DMS153 treated with DMSO at 0.1 percent for 48 hours (cell line): ENCODE data around the gene CACNG7.

Experiments
- DNase-seq: peaks from one replicate; lab custom pipeline; 2025; ENCODE audit not compliant: unreplicated experiment; lab: John Stamatoyannopoulos, UW

The CACNG7 gene

DNA sequence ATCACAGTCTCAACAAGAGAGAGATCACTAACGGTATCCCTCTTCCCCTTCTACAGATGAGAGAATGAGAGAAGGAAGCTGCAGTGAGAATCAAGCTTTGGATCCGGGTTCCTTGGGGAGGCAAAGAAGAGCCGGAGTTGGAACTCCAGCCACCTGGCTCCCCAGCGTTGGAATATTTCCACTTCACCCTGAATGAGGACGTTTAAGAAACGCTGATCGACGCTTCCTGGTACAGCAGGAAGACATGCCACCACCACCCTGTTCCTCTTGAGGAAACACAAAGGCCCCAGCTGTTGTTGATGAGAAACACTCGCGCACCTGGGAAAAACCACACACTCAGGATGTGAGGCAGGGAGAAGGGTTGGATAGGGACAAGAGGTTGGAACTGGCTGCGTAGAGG lies 42.4 kb downstream of the CACNG7 start:
- no peak for DNase-seq

DNA sequence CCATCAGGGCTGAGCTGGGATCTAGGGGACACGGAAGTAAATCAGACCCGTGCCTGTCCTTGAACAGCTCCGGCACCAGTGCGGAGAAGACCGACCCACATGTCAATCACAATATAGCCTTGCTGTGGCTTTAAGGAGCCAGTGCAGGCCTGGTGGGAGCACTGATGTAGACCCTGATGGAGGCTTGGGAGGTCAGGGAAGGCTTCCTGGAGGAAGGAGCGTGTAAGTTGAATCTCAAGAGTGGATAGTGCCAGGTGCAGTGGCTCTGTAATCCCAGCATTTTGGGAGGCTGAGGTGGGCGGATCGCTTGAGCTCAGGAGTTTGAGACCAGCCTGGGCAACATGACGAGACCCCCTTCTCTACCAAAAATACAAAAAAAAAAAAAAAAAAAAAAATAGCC lies 42.9 kb downstream of the CACNG7 start:
- no peak for DNase-seq

DNA sequence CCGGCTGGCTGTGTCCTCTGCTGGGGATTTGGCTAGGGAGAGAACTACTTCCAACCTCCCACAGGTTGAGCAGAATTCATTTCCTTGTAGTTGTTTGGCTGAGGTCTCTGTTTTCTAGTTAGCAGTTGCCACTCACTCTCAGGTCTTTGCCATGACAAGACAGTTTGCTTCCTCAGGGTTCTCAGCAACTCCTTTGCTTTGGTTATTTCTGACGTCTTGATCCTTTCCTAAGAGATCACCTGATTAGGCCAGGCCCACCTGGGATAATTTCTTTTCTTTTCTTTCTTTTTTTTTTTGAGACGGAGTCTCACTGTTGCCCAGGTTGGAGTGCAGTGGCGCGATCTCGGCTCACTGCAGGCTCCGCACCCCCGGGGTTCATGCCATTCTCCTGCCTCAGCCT lies 44.3 kb downstream of the CACNG7 start:
- no peak for DNase-seq

DNA sequence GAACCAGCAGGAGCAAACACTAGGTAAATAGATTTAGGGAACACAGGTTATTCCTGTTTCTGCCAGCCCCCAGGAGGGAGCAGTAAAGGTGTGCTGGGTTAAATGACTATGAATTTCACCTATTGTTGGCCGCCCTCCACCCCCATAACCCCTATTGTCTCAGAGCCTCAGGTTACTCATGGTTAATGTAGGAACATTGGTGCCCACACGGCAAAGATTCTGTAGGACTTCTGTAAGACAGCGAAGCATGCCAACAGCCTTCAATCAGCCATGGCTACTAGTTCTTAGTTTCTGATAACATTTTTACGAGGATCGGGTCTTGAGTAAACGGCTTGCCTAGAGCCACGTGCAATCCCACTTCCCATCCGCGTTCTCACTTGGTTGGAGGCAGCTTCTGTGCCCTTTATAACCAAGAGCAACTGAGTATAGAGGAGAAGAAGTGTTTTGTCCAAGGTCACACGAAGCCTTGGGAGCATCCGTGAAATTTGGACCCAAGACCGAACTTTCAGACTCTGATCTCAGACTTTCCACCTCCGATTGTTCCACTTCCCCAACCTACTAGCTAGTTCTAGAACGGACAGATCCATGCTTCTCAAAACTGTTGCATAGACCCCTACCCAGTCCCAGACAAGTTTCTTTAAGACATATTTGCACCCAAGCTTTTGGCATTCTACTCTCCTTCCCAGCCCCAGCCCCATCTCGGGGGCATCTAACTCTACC lies 48.5 kb downstream of the CACNG7 start:
- DNase-seq, result no peak

DNA sequence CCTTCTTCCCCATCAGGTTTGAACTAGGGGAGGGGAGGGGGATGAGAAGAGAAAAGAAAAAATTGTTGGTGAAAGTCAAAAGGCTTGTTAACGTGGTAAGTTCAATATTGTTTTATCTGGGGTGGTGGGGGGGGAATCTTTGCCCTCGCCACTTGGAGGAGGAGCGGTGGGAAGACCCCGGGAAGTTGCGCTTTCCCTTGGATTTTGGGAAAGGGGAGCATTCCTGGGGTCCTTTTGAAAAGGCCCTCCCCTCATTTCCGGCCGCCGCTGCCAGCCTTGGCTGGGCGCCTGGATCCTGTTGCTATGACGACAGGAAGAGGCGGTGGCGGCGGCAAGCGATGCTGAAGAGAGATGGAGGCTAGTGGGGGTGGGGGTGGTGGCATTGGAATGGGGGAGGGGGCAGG lies 49.1 kb downstream of the CACNG7 start:
- no peak for DNase-seq

DNA sequence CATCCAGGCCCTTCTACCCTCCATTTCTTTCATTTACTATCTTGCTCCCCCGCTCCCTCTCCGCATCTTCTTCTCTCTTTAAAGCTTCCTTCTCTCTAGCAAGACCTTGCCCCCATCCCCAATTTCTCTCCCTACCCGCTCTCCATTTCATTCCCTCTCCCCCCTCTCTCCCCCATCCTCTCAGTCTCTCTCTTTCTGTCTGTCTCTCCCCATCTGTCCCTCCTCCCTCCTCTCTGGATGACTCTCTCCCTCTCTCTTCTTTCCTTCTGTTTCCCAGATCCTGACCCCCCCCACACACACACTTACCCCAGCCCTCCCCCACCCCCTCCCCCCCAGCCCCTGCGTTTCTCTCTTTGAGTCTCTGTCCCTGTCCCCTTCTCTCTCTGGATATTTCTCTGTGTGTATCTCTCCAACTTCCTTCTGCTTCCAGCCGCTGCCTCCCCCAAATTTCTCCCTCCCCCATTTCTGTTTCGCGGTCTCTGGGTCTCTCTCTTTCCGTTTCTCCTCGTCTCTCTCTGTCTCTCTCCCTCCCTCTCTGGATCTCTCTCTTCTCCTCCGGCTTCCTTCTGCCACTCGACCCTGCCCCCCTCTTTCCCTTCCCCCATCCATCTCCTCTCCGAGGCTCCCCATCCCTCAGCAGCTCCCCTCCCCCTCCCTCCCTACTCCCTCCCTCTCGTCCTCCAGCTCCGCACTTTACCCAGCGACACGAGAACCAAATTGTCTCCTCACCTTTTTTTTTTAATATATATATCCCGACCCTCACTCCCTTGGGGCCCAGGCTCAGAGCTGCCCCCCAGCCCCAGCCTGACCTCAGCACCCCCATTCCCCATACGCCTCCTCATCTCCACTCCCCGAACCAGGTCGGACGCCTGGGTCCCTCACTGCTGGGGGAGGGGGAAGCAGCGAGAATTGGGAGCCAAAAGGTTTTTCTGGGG lies 50.0 kb downstream of the CACNG7 start:
- DNase-seq, result no peak

DNA sequence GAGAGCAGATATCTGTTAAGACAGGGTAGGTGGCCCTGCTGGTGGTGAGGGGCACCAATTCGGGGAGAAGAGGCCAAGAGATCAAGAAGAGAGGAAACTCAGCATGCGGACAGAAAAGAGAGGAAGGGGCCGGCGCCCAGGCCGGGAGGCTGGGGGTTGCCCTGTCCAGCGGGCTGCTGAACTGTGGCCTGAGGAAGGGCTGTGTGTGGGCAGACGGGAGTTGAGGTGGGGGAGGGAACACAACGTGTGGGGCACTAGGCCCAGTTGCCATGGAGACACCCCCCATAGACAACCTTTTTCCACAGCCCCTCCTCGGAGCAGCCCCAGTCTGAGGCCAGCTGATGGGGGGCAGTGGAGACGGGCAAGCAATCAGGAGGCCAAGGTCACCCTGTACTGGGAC lies 51.1 kb downstream of the CACNG7 start:
- DNase-seq, result no peak

DNA sequence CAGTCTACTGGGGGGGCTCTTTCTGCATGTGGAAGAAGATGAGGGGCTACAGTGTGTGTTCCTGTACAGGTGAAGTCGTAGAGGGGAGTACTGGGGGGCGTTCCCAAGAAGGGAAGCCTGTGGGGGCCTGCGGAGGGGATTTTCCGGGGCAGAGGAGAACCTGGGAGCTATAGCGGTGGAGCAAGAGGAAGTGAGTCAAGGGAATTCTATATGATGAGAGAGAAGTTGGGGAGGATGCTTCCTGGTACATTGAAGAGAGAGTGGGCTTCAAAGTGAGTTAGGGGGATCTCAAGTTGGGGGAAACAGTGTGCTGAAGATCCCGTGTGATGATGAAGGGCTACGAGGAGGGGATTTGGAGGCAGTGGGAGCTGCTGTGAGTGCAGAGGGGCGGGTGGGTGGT lies 51.8 kb downstream of the CACNG7 start:
- DNase-seq, result no peak

DNA sequence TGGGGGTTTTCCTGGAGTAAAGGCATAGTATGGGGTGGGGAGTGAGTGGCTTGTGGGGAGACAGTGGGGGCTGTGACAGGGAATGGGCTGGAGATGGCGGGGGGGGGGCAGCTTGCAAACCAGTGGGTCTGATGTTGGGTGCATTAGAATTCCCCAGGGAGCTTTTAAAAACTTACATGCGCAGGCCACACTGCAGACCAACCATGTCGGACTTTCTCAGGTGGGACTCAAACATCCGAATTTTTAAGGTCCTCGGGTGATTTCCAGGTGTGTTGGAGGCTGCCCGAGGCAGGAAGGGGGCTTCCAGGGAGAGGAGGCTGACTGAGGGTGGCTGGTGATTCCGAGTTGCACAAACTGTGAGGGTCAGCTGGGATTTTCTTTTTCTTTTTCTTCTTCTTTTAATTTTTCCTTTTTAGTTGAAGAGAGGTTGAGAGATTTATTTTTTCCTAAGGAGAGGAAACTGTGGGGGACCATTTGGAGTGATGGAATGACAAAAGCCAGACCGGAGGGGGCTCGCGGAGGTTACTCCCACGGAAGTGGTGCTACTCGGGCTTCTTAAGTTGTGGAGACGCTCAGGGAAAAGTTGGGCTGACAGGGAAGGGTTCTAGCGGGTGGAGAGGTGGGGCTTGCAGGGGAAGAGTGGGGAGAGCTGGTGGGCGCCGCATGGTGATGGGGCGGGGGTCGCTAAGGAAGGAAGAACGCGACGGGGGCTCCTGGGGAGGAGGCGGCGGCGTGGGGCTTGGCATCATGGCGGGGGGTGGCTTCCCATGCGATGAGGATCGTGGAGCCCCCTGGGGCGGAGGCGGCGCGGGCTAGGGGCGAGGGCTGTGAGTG lies 52.7 kb downstream of the CACNG7 start:
- no peak for DNase-seq

DNA sequence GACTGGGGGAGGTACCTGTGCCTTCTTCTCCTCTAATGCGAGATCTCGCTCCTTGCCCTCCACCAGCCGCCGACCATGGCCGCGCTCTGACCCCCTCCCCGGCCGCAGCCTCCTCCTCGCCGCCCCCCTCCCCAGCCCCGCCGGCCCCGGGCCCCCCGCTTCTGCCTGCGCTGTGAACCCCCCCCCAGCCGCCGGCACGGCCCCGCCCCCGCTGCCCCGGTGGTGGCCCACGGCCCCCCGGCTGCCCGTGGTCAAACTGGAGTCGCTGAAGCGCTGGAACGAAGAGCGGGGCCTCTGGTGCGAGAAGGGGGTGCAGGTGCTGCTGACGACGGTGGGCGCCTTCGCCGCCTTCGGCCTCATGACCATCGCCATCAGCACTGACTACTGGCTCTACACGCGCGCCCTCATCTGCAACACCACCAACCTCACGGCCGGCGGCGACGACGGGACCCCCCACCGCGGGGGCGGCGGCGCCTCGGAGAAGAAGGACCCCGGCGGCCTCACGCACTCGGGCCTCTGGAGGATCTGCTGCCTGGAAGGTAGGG lies 53.9 kb downstream of the CACNG7 start, which contains the start of gene CACNG8:
Gene CACNG8 (plus strand): TSS at position 51 of the 545 bp plus-strand sequence.
- DNase-seq, result no peak

DNA sequence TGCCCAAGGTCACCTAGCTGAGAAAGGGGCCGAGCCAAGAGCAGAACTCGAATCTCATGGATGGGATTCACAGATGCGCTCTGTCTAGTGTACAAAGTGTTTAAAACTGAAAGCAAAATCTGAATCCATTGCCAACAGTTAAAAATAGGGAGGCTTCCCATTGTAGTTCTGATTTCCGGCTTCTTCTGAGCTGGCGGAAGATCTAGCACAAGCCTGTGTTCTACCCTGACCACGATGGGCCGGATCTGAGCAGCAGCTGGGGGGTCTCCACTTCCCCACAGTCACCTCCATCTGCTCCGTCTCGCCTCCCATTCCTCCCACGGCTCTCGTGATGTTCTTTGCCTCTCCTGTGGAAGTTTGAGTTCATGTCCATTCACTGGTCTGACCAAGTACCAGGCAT lies 56.0 kb downstream of the CACNG7 start:
- no peak for DNase-seq

DNA sequence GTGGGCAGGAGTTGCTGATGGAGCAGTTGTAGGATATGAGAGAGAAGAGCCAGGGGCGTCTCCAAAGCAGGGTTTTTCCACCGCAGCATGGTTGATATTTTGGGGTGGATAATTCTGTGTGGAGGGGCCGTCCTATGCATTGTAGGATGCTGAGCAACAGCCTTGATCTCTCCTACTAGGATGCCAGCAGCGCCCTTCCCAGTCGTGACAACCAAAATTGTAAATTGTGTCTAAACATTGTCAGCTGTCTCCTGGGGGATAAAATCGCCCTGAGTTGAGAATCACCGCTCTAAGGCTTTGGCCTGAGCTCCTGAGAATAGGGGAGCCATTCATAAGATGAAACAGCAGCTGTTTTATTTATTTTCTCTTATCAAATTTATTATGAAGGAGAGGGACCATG lies 57.9 kb downstream of the CACNG7 start:
- no peak for DNase-seq

DNA sequence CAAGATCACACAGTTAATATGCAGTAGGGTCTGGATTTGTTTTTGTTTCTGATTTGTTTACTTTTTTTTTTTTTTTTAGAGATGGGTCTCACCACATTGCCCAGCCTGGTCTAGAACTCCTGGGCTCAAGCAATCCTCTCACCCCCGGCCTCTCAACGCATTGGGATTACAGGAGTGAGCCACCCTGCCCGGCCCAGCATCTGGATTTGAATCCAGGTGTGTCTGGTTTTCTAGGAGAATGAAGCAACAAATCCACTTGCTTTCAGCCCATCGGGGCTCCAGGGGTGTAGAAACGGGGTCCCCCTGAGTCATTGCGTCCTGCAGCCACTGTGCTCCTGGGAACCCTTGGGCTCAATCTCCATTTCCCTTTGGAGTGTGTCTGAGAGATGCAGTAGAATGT lies 60.3 kb downstream of the CACNG7 start:
- no peak for DNase-seq

DNA sequence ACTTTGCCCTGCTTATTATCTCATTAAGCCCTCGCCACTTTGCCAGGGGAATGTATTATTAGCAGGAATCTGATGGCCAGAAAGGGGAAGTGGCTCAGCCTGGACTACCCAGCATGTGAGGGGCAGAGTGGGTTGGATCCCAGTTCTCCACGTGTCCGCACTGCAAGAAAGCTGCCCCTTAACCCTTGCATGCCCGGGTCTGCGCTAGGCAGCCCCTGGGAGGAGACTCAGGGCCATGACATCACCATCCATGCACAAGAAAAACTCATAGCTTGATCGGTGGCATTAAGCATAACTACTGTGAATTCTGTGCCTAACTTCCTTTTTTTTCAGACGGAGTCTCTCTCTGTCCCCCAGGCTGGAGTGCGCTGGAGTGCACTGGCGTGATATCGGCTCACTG lies 62.6 kb downstream of the CACNG7 start:
- no peak for DNase-seq

DNA sequence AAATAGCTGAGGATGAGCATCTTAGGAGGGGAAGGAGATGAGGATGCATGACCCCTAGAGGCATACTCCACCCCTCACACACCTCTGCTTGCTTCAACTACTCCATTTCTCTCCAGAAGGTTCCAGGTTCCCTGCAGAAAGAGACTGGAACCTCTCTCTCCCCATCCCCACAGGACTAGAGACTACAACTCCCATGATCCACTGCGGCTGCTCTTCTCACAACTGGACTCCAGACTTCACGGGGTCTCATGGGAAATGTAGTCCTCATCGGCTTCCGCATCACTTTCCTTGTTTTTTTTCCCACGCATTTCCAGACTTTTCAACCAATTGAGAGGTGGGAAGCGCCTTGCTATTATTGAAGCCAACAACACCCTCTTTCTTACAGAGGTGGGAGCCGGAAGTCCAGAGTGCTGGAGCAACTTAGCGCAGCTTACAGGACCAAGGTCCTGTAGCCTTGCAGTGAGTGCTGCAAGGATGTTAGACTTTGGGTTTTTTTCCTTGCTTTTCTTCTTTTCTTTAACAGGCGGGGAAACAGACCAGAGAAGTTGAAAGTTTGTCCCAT lies 68.4 kb downstream of the CACNG7 start:
- DNase-seq, result peak; percentile 30

DNA sequence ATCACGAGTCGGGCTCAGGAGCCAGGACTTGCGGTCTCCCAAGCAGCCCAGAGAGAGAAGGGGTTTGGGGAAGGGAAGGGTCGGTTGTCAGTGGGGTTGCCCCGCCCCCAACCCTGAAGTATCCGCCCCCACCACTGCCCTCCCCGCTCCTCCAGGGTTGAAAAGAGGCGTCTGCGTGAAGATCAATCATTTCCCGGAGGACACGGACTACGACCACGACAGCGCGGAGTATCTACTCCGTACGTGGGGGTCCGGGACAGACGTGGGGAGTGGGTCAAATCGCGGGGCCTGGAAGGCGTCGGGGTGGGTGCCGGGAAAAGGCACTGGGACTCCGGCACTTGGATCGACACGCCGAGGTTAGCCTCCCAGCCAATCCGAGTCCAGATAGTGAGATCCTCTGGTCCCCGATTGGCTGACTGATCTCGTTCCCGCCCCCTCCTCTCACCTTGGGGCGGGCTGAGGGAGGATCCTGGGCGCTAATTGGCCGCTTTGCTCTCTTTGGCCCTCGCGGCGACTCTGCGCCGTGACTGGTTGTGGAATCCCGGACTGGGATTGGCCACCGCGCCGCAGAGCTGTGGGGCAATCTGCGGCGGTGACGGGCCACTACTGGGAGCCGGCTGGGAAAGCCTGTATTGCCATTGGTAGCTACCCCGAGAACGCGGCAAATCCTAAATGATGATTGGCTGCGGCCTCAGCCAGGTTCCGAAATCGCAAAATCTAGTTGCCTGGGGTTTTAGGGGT lies 69.1 kb downstream of the CACNG7 start:
- DNase-seq, result no peak

DNA sequence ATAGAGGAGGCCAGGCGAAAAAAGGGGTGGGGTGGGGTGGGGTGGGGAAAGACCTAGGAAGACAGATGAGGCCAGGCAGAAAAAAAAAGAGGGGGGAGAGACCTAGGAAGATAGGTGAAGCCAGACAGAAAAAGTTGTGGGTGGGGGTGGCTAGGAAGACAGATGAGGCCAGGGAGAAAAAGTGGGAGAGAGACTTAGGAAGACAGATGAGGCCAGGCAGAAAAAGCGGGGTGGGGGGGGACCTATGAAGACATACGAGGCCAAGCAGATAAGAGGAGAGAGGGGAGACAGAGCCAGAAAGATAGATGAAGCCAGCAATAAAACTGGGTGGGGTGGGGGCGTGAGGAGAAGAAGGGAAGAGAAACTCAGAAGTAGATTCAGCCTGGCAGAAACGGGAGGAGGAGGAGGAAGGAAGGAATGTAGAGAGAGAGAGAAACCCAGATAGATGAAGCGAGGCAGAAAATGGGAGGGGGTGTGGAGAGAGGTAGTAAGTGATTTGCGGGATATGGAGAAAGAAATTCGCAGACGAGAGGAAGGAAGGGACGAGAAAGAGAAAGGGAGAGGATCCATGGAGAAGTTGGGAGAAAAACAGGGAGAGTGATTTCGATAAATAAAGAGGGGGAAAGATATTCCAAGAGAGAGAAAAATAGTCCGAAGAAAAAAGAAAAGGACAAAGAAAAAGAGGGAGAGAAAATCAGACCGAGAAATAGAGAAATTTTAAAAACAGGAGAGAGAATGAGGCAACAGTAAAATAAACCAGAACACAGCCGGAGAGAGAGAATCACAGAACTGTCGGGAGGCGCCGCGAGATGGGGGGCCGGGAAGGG lies 70.1 kb downstream of the CACNG7 start:
- DNase-seq, result no peak

DNA sequence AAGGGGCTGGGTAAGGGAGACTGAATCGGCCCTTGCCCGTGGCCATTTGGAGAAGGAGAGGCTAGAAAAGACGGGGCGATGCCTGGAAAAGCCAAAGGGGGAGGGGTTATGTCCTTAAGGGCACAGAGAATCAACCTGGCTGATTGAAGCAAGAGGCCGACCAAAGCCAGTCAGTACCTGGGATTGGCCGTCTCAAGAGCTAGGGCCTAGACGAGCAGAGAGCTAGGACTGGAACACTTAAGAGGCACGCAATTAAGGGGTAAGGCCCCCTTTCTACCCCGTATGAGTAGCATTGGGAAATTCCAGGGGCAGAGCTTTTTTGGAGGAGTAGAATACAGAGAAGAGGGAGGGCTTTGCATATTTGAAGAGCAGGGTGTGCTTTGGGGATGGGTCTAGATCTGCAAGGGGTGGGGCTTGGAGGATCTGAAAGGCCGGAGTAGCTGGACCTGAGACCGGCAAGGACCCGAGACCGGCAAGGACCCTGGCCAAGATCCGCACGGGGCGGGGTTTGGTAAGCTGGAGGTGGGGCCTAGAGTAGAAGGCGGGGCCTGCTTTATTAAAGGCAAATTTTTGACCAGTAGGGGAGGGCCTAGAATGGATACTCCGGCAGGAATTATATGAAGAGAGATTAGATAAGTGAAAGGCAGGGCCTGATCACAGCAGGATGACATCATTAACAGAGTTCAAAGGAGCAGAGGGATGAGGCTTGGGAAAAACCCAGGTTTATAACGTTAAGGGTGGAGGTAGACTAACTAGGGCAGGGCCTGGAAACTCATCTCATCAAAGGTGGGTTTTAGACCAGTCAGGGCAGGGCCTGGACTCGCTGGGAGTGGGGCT lies 71.7 kb downstream of the CACNG7 start:
- DNase-seq, result no peak
